SHP77 (cell line): ENCODE data around the gene REEP1.
"Not testable (repeated sequence)": the region's sequence is repeated elsewhere in the genome, so short reads cannot be mapped to it uniquely, and the experiment has no call there.

Experiments
- DNase-seq, 2 experiments: peaks; one replicate each; lab custom pipeline; 2025; lab: John Stamatoyannopoulos, UW

The REEP1 gene

DNA sequence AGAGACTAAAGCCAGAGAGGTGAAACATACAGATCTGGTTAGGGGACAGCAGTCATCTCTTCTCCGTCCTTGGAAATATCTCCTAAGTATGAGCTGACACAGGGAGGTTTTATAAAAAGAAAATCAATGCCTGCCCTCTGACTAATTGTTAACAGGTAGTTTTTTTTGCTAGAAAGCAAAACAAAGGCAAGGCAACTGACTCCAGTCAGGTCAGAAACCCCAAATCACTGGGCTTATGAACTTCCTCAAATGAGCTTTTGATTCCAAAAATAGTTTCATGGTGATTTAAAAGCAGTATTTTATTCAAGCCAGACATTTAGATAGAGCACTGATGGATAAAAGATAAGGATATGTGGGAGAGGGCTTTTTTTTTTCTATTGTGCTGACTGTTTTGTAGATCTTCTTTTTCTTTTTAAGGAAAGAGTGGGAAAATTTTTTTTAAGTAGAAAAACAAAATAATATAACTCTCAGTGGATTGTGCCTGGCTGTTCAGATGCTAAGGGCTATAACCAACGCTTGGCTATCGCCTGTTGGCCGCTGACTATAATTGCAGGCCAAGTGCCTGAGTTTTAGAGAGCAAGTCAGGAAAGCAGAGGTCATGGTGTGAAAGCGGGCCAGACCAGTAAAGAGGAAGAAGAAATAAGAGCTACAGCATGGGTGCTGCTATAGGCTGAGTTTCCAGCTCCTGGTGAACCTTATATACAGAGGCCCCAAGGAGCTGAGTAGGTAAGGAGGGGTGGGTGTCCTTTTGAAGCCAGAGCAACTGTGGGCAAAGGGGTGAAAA is 93.3 kb downstream of the REEP1 start:
- no peak for DNase-seq

DNA sequence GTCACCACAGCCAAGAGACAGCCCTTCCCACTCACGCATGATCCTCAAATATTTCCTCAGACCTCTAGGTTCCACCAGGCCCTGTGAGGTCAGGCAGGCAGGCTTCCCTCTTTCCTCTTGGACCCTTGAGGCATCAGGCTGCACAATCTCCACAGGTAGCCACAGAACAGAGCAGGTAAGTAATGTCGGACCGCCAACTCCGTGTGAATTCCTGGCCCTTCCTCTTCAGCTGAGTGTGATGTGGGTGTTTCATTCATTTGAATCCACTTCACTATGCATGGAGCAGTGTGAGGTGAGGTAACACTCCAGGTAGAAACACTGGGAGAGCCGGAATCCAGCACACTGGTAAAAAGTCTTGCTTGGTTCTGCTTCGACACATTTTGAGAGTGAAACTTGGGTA is 94.2 kb downstream of the REEP1 start:
- DNase-seq, result no peak

- no peak for DNase-seq
These were observed 95.8 kb downstream of the REEP1 start for GRCh38 chr2:86241611-86242010.

- no peak for DNase-seq
These were observed 97.2 kb downstream of the REEP1 start for GRCh38 chr2:86240251-86240650.

DNA sequence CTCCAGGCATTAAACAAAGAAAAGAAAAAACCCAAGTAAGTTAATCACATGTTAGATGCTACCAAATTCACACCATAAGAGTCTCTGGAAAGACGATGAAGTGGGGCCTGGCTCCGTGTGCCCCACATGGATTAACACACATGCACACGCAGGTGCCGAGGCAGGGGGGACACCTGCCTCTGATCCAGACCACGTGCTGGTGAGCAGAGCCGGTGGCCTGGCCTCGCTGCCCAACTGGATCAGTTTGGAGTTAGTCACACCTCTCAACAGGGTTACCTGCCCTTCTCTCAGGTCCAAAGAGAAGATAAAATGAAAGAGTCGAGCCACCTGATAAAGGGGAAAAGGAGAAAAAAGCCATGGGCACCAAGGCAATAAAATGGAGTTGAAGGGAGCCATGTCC is 97.7 kb downstream of the REEP1 start:
- DNase-seq, result no peak

- DNase-seq, result no peak
These were observed 98.1 kb downstream of the REEP1 start for GRCh38 chr2:86239326-86239725.

GRCh38 chr2:86238354-86238753 is 99.1 kb downstream of the REEP1 start:
- no peak for DNase-seq

DNA sequence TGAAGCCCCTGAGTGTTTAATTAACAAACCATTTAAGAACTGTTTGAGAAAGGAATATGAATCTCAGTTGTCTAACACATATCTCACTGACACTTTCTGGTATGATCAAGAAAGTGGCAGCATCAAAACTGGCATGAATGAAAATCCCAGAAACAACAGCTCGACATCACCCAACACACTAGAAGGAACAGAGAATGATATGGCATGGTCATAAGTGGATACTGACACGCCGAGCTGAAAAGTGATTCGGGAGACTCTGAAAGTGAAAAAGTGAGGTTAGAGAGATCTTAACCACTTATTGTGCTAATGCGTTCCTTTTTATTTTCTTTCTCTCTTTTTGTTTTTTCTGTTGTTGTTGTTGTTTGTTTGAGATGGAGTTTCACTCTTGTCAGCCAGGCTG is 100.3 kb downstream of the REEP1 start:
- DNase-seq, result no peak

- DNase-seq, result no peak
These were observed 102.0 kb downstream of the REEP1 start for GRCh38 chr2:86235196-86235980.

DNA sequence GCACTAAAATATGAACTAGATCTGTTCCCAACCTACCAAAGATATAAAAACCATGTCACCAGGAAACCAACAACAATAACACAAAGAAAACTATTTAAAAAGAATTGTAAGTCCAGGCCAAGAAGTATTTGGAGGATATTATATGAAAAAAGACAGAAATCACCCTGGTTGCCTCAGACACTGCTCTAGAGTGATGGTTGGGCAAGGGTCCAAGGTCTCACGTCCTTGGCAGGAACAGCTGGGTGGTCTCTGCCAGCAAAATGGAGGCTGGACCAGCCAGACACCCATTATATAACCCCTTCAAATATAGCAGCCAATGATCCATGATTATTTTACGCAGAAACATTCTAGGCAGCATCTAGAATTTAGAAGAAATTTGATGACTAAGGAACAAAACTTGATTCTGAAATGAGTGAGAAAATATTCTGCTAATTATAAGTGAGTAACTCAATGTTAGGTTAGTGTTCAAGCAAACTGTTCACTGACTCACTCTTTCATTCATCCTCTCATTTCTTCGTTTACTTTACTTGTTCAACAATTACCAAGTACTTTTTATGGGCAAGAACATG is 102.8 kb downstream of the REEP1 start:
- no peak for DNase-seq

DNA sequence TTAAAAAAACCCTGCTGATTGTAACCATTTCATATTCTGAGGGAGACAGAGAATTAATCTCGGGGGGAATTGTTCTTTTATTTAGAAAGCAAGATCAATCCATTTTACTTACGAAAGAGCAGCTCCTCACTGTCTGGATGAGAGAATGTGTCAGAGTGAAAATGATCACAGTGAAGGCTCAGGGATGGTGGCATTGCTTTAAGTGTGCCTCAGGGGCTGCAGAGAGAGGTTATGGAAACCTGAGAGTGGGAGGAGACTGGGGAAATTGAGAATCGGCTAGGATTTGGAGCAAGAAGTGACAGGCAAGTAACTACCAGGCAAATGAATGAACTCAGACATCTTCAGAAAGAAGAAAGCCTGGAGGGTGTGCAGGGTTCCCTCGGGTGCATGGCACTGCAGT is 104.0 kb downstream of the REEP1 start:
- no peak for DNase-seq

GRCh38 chr2:86232910-86233309 is 104.5 kb downstream of the REEP1 start:
- DNase-seq, result no peak

DNA sequence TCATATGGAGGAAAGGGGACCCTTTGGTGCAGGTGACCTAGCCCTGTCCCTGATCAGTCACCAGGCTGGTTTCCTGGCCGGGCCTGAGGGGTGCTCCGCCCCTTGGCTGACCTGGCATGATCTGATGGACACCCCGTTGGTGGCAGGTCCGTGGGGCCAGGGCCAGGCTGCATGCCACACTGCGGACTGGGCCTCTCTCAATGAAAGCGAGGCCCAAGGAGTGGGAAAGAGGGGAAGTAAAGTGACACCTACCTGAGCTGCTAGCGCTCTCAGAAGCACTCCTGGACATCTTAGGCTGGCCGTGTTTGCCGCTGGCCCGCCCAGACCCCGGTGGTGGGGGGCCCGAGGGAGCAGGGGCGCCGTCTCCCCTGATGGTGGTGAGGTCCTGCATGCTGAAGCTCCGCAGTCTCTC is 105.0 kb downstream of the REEP1 start:
- no peak for DNase-seq

GRCh38 chr2:86231680-86232372 is 105.6 kb downstream of the REEP1 start:
- no peak for DNase-seq

GRCh38 chr2:86230961-86231360 is 106.5 kb downstream of the REEP1 start:
- DNase-seq, result no peak

- no peak for DNase-seq
These were observed 108.2 kb downstream of the REEP1 start for GRCh38 chr2:86229221-86229620.

- not testable (repeated sequence) for DNase-seq
These were observed 108.9 kb downstream of the REEP1 start for GRCh38 chr2:86228574-86228973.

DNA sequence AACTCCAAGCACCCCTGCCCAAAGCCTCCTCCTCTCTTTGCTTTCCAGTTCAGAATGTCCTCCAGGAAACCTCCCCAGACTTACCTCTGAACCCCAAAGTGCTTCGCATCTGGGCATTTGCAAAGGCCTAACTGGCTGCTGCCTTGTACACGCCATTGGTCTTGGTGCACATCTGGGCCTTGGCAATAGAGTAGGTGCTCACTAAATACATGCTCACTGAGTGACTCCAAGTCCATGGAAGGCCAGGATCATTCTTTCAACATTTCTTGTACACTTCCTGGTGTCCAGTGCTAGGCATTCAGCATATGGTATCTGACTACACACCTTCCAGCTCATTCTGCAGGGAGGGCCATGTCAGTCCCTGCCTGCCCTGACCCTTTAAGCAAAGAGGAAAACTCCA is 109.7 kb downstream of the REEP1 start:
- DNase-seq, result no peak

DNA sequence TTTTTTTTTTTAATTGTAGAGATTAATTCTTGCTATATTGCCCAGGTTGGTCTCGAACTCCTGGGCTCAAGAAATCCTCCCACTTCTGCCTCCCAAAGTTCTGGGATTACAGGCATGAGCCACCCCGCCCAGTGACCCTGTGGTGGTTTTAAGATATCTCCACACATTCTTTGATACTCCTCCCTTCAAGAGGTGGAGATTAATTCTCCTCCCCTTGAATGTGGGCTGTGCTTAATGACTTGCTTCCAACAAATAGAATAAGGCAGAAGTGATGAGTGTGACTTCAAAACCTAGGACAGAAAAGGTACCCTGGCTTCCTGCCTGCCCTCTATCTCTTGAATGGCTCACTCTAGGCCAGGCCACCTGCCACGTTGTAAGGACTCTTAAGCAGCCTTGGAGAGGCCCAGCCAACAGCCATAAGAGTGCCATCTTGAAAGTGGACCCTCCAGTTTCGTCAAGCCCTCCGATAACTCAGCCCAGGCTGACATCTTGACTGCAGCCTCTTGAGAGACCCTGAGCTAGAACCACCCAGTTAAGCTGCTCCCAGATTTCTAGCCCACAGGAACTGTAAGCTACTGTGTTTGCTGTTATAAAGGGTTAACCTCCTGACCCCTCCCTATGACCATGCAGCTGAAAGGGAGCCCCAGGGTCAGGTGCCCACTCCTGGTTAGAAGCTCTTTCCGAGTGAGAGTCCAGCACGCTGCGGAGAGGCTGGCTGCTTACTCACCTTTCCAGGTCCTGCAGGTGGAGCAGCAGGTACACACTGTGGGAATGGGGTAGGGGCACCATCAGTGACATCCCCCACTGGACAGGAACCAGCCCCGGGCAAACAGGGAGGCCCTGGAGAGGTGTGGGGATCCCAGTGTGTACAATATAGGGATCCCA is 110.5 kb downstream of the REEP1 start:
- DNase-seq, result no peak

- no peak for DNase-seq
These were observed 111.4 kb downstream of the REEP1 start for GRCh38 chr2:86226070-86226469.

GRCh38 chr2:86225581-86225980 is 111.8 kb downstream of the REEP1 start:
- DNase-seq, result no peak
